HG03354 (cell line): ENCODE measurements around the gene NFATC4.
"Not testable (repeated sequence)": the region's sequence is repeated elsewhere in the genome, so short reads cannot be mapped to it uniquely, and the experiment has no call there.

Experiments
- ATAC-seq: cut with Tn5 transposase; IDR thresholded peaks from one replicate; pipeline ENCODE4 v1.9.1; 2021; ENCODE audit warnings: mild to moderate bottlenecking; ENCODE audit not compliant: unreplicated experiment, poor library complexity, severe bottlenecking

NFATC4 gene

GRCh38 chr14:24382064-24382371 is 14.0 kb downstream of the NFATC4 start:
- ATAC-seq = no peak

DNA sequence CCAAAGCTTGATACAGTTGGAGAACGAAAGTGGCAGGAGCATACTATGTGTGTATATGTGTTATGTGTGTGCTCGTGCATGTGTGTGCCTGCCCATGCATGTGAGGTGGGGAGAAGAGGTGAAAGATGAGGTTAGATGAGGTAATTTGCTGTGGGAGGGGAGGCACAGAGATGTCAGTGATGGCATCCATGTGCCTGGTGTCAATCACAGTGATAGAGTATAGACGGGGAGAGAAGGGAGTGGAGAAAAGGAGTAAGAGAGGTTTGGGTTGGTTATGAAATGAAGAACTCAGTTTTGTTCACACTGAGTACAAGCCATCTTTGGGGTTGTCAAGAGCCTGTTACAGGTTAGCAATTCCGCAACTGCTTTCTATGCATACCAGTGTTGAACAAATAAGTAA is 16.2 kb downstream of the NFATC4 start:
- ATAC-seq = no peak

GRCh38 chr14:24385524-24385923 is 17.5 kb downstream of the NFATC4 start:
- ATAC-seq = no peak

GRCh38 chr14:24387009-24387345 is 19.0 kb downstream of the NFATC4 start:
- ATAC-seq = no peak

DNA sequence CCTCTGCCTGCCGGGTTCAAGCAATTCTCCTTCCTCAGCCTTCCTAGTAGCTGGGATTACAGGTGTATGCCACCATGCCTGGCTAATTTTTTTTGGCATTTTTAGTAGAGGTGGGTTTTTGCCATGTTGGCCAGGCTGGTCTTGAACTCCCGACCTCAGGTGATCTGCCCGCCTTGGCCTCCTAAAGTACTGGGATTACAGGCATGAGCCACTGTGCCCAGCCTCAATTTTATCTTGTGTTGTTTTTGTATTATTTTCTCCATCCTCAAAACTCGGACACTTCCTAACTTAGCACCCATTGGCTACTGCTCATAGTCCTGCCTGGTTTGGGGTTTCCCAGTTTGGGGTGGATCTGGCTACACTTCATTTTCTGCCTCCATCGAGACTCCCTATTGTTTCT is 19.6 kb downstream of the NFATC4 start:
- ATAC-seq = not testable (repeated sequence)

DNA sequence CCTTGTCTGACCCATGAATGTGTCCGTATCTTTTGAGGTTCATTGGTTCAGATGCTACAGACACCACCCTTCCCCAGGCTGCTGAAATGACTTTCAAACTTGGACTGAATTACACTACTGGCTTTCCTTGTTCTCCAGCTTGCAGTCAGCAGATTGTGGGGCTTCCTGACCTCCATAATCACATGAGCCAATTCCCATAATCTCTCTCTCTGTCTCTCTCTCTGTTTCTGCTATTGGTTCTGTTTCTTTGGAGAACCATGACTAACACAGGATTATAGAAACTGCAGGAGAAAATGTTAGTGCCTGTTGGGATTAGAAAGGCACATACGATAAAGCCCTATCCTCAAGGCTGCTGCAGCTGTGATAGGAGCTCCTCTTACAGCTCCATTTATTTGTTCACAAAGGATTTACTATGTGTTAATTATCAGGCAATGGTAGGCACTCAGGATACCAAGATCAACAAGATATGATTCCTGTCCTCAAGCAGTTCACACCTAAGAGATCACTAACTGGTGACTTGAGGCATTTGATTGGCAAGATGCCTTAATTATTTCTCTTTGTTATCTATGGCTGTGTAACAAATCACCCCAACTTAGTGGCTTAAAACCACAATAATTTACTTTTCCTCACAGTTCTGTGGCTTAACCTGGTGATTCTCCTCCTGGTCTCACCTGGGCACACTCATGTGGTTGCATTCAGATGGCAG is 20.6 kb downstream of the NFATC4 start:
- no peak for ATAC-seq

DNA sequence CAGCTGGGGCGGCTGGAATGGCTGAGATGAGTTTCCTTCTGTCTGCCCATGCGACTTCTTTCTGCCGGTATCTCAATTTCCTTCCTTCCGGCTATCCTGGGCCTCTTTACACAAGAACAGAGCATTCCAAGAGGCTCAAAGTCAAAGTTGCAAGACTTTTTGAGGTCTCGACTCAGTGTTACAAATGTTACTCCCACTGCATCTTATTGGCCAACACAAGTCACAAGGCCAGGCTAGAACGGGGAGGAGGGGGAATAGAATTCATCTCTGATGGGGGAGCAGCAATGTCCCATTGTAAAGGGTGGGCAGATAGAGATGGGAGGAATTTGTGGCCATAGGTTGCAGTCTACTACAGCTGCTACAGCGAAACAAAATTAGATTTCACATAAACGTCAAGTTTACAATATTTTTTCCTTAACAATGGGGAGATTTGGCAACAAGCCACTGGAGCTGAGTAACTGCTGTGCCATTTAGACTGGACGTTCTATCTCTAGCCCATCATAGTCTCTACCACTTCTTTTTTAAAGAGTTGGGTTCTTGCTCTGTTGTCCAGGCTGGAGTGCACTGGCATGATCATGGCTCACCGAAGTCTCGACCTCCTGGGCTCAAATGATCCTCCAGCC is 21.4 kb downstream of the NFATC4 start:
- ATAC-seq = no peak

DNA sequence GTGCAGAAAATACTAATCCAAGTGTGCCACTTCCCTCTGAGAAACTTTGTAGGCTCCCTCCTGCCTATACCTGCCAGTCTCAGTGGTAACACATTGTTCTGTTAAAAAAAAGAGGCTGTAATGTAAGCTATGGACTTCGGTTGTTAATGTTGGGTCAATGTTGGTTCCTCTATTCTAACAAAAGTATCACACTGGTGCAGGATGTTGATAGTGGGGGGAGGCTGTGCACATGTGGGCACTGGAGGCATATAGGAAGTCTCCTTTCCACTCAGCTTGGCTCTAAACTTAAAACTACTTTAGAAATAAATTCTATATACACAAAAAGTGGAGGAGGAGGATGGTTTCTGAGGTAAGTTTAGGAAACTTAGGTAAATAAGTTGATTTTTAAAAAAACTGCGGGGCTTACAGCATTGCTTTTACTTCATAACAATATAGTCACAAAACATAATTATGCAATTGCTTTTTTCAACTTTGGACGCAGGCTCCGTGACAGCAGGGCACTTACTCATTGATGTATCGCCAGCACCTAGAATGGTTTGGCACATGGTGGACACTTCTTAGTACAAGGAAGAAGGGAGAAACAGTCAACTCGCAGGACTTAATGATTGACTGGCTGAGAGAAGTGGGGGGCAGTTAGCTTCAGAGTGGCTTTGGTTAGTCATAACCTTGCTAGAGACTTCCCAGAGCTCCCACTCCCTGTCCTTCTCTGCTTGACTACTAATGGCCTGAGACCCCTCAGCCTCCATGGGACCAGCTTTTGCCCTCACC is 22.9 kb downstream of the NFATC4 start:
- ATAC-seq = no peak

DNA sequence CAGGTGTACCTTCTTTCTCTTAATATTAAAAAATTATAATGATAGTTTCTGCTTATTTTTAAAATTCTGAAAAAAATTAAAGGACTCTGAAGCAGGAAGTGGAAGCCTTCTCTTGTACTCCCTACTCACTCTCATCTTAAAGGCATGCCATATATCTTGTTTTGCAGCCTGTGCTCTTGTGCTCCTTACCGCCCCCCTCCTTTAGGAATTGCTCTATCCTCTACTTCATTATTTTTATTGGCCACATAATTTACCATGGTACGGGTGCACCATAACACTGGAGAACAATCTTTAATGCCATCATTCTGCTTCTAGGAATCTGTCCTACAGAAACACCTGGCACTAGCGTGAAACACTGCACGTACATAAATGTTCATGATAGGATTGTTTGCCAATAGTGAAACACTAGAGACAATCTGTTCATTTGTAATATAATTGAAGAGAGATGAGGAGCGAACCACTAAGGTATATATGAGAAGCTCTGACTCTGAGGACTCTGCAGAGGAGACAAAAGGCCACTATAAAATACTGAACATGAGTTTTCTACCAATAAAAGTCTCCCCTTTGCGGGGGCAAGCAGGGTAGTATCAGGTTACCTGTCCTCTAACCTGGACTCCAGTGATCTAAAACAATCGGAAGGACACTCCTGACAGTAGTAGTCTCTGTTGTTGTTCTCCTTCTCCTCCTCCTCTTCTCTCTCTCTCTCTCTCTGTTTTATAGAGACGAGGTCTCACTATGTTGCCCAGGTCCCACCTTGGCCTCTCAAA is 24.5 kb downstream of the NFATC4 start:
- ATAC-seq = no peak

- no peak for ATAC-seq
These were observed 26.3 kb downstream of the NFATC4 start for GRCh38 chr14:24394275-24394674.

DNA sequence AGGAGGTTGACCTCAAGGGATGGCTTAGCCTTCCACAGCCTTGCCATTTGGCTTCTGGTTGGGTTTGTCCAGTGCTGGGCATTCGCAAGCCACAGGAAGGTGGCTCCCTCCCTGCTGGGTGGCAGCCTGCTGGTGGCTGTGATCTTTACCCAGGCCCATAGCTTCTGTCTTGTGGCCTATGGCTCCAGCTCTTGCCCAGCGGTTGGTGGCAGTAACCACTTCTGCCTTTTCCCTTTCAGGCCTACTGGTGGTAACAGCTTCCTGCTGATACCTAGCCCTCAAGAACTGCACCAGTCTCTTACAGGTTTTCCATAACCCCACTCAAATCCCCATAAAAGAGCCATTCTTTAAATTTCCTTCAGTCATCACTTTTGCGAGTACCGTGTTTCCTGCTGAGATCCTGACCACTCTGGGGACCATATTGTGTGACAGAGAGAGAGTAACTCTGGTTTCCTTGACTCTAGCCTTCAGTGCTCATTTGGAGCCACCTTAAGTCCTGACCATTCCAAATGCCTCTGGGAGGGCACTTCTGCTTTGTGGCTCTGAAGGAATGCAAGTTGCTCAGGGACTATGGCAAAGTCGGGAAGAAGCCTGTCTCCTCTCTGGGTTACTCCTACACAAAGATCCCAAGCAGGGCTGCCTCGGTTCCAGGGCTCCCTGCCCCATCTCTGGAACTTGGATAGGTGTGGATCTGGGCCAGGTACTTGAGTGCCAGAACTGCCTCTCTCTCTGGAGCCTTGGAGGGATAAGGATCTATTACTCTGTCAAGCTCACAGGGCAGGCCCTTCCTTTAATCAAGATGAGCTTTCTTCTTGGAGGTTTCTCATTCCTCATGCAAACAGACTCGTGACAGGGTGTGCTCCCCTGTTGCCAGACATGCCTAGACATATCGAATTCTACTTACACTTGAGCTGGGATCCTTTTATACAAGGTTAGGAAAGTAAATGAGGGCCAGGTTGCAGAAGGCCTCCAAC is 27.9 kb downstream of the NFATC4 start:
- no peak for ATAC-seq

- no peak for ATAC-seq
These were observed 29.8 kb downstream of the NFATC4 start for GRCh38 chr14:24397639-24398292.

DNA sequence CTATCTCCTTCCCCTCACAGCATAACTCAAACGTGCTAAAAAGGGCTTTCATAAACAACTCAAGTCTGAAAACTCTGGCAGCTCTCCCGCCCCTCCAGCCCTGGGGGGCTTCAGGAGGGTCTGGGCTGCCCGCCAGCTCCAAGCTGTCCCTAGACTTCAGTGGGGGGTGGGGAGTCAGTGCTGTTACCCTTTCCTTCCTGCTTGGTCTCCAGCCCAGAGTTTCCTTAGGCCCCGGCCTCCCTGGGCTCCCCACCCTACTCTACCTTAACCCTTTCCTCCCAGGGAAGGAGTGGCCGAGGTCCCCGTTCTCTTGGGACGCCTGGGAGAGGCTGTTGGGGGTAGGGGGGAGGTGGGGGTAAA is 30.3 kb downstream of the NFATC4 start:
- no peak for ATAC-seq

GRCh38 chr14:24398653-24399446 is 30.9 kb downstream of the NFATC4 start, which contains the start of gene NYNRIN:
Gene NYNRIN (plus strand): TSS chr14:24399003. CDS start chr14:24399247, 244 bp downstream.
- ATAC-seq = no peak

DNA sequence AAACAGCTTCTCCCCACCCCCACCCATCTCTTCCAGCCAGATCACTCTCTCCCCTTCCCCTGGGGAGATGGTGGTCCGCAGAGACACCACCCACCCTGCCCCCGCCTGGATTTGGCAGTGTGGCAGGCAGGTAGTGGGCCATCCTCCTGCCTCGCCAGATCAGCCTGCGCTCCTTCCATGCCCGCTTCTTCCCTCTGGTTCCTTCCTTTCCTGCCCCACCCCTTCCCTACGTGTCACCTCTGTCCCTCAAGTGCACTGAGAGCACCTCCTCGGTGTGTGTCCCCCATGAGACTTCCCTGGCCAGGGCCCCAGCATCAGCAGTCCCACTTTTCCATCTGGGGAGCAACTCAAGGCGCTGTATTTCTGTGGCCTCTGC is 31.5 kb downstream of the NFATC4 start:
- no peak for ATAC-seq

GRCh38 chr14:24399999-24400718 is 32.2 kb downstream of the NFATC4 start:
- no peak for ATAC-seq

DNA sequence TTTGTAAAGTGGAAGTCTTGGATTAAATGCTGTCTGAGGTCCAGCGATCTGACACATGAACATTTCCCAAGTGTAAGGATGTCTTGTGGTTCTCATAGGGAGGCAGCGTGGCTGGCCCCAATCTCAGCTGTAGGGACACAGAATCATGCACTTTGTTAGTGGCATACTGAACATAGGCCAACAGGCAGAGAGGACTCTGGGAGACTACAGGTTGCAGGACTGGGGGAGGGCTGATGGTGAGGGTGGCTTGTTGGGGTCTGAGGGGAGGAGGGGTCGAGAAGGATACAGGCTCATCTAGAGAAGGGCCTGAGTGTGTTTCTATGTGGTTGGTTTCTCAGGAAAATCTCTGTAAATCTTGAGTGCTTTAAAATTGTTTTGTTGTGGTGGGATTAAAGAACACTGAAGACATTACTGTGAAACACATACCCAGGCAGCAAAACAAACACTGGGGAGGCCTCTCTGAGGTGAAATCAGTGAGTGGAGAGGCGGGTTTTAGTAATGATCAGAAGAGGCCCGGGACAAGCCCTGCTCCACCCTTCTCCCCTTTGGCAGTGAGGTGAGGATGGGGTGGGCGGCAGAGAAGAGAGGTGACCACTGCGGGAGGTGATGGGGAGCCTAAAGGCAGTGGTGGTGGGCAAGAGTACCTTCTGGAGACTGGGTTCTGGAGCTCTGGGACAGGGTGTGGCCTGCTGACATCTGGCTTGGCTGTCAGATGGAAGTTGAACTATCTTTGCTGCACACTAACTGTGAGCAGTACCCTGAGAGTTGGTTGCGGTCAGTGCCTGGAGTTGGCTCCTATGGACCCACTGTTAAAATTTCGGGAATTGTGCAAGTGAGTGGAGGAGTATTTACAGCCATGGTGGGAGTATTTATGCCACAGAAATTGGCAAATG is 34.1 kb downstream of the NFATC4 start:
- ATAC-seq = no peak
